Smooth muscle cell (in vitro differentiated cells): Measurements from ENCODE around the gene RAX2. TPM values are rescaled to one million over a fixed set of nuclear protein-coding genes. Genes with fewer than 3 reads are reported as not detected.
"Not testable (repeated sequence)": the region's sequence is repeated elsewhere in the genome, so short reads cannot be mapped to it uniquely, and the experiment has no call there.

Experiments
- DNase-seq: peaks from one replicate; lab custom pipeline; 2025; ENCODE audit not compliant: unreplicated experiment; lab: John Stamatoyannopoulos, UW
- H2AFZ ChIP-seq: fragments of 200-600 bp; sonication (generic); 2 replicates; pipeline ENCODE4 v1.6.0; 2016; ENCODE audit warnings: antibody characterized with exemption, low read depth, mild to moderate bottlenecking
- H3F3A ChIP-seq: fragments of 200-600 bp; sonication (generic); 2 replicates; pipeline ENCODE4 v1.6.0; 2017; ENCODE audit warnings: antibody characterized with exemption, low read depth
- H3K27ac ChIP-seq: fragments of 200-600 bp; sonication (generic); 2 replicates; pipeline ENCODE4 v1.5.1; 2016; ENCODE audit warnings: low read depth, mild to moderate bottlenecking
- H3K27me3 ChIP-seq: fragments of 200-600 bp; sonication (generic); 2 replicates; pipeline ENCODE4 v1.6.1; 2016; ENCODE audit warnings: low read depth, mild to moderate bottlenecking
- H3K36me3 ChIP-seq: fragments of 200-600 bp; sonication (generic); 2 replicates; pipeline ENCODE4 v1.5.1; 2016; ENCODE audit warnings: low read depth
- H3K4me1 ChIP-seq: fragments of 200-600 bp; sonication (generic); 2 replicates; pipeline ENCODE4 v1.5.1; 2016; ENCODE audit warnings: low read depth
- H3K4me2 ChIP-seq: fragments of 200-600 bp; sonication (generic); 2 replicates; pipeline ENCODE4 v1.6.0; 2016; ENCODE audit warnings: mild to moderate bottlenecking
- H3K4me3 ChIP-seq: fragments of 200-600 bp; sonication (generic); 2 replicates; pipeline ENCODE4 v1.5.1; 2016; ENCODE audit warnings: mild to moderate bottlenecking
- H3K79me2 ChIP-seq: fragments of 200-600 bp; sonication (generic); 2 replicates; pipeline ENCODE4 v1.6.0; 2016; ENCODE audit warnings: low read depth, mild to moderate bottlenecking
- H3K9ac ChIP-seq: fragments of 200-600 bp; sonication (generic); 2 replicates; pipeline ENCODE4 v1.6.0; 2016; ENCODE audit warnings: low read depth
- H3K9me3 ChIP-seq: fragments of 200-600 bp; sonication (generic); replicated peaks from 2 replicates; pipeline ENCODE4 v1.5.1; 2016; ENCODE audit warnings: low read depth
- H4K20me1 ChIP-seq: fragments of 200-600 bp; sonication (generic); 2 replicates; pipeline ENCODE4 v1.6.0; 2016; ENCODE audit warnings: low read depth
- CTCF ChIP-seq: fragments of 200-600 bp; sonication (generic); IDR thresholded peaks from 2 replicates; pipeline ENCODE4 v1.5.1; 2017; ENCODE audit warnings: borderline replicate concordance, mild to moderate bottlenecking, antibody characterized with exemption; ENCODE audit not compliant: insufficient read depth, poor library complexity, severe bottlenecking
- WGBS: methylation state at CpG from one replicate; pipeline ENCODE4 v1.1.7; 2016; ENCODE audit warnings: low lambda C conversion rate; 5-methylcytosine and 5-hydroxymethylcytosine counted together
- polyA plus RNA-seq: library from polyadenylated mRNA; unstranded; fragments of >200 nt; fragmentation: Nextera tagmentation; extraction: Ambion mirVana; gene quantifications from 2 replicates; pipeline ENCODE4 v1.2.1, GENCODE V29; 2016
- total RNA-seq: library from RNA; depleted of rRNA; stranded (reverse); fragments of >200 nt; gene quantifications from 2 replicates; pipeline ENCODE4 v1.2.3, GENCODE V29; 2014

The RAX2 gene
- total and polyA plus RNA-seq, 2 experiments from 2014 or later: not detected

GRCh38 chr19:3818466-3818865 lies 46.4 kb upstream of the RAX2 start:
- no peaks in the 10 kb centered on the region for H3K9me3 ChIP-seq
- no peaks in the 10 kb centered on the region for H3K36me3 ChIP-seq
- no peak overlapping the region for H3K4me3 ChIP-seq
- 53% methylated on average over 11 of the region's 11 CpGs for WGBS
- no peak overlapping the region for H3K27ac ChIP-seq
- no peaks in the 10 kb centered on the region for H3K79me2 ChIP-seq
- H3K9ac ChIP-seq: no peak overlapping the region
- no peak for DNase-seq
- no peaks in the 10 kb centered on the region for H4K20me1 ChIP-seq
- no peak overlapping the region for H2AFZ ChIP-seq
- H3K4me2 ChIP-seq: no peak overlapping the region
- no peaks in the 10 kb centered on the region for H3F3A ChIP-seq
- no peaks in the 10 kb centered on the region for H3K4me1 ChIP-seq
- TF ChIP-seq CTCF: no peak
- no peaks in the 10 kb centered on the region for H3K27me3 ChIP-seq

GRCh38 chr19:3817761-3818160 lies 45.7 kb upstream of the RAX2 start:
- DNase-seq: no peak
- no peaks in the 10 kb centered on the region for H3K36me3 ChIP-seq
- 94% methylated on average over 8 of the region's 8 CpGs for whole genome bisulfite sequencing
- no peaks in the 10 kb centered on the region for H3K9me3 ChIP-seq
- H3F3A ChIP-seq: no peaks in the 10 kb centered on the region
- H3K4me2 ChIP-seq: no peak overlapping the region
- H3K4me3 ChIP-seq: no peak overlapping the region
- no peaks in the 10 kb centered on the region for H3K79me2 ChIP-seq
- H3K9ac ChIP-seq: no peak overlapping the region
- no peak overlapping the region for H2AFZ ChIP-seq
- no peaks in the 10 kb centered on the region for H4K20me1 ChIP-seq
- no peaks in the 10 kb centered on the region for H3K27me3 ChIP-seq
- TF ChIP-seq CTCF: no peak
- H3K4me1 ChIP-seq: no peaks in the 10 kb centered on the region
- no peak overlapping the region for H3K27ac ChIP-seq

GRCh38 chr19:3816566-3817218 lies 44.7 kb upstream of the RAX2 start:
- no peak overlapping the region for H3K4me2 ChIP-seq
- H3K4me1 ChIP-seq: no peaks in the 10 kb centered on the region
- no peak overlapping the region for H3K4me3 ChIP-seq
- no peaks in the 10 kb centered on the region for H3F3A ChIP-seq
- TF ChIP-seq CTCF: no peak
- no peaks in the 10 kb centered on the region for H3K36me3 ChIP-seq
- H3K9me3 ChIP-seq: no peaks in the 10 kb centered on the region
- no peak overlapping the region for H2AFZ ChIP-seq
- H3K27me3 ChIP-seq: no peaks in the 10 kb centered on the region
- no peak overlapping the region for H3K9ac ChIP-seq
- 94% methylated on average over 42 of the region's 45 CpGs for WGBS
- DNase-seq: no peak
- no peaks in the 10 kb centered on the region for H3K79me2 ChIP-seq
- no peaks in the 10 kb centered on the region for H4K20me1 ChIP-seq
- no peak overlapping the region for H3K27ac ChIP-seq

- not testable (repeated sequence) for H3K4me2 ChIP-seq, H4K20me1 ChIP-seq, H3K27ac ChIP-seq, H3K79me2 ChIP-seq, H3K27me3 ChIP-seq, H3K4me3 ChIP-seq, H3K9me3 ChIP-seq, H2AFZ ChIP-seq, H3K36me3 ChIP-seq, H3F3A ChIP-seq, H3K9ac ChIP-seq, DNase-seq, H3K4me1 ChIP-seq
- WGBS: 94% methylated on average over 9 of the region's 9 CpGs
Observed at GRCh38 chr19:3816148-3816547, 44.1 kb upstream of the RAX2 start.
